HuH-7 (cell line): ENCODE measurements around the gene MAPK8IP2.

ENCODE experiments used
- DNase-seq: peaks from one replicate; pipeline ENCODE4 v3.0.0; 2011; ENCODE audit warnings: low spot score

The MAPK8IP2 gene

GRCh38 chr22:50600538-50600937 lies at the start of gene MAPK8IP2:
TSS of gene MAPK8IP2 (plus strand) at chr22:50600793. CDS start at chr22:50600819, 26 bp downstream.
- DNase-seq = no peak

GRCh38 chr22:50551160-50551752 lies 49.3 kb upstream of the MAPK8IP2 start:
- no peak for DNase-seq

GRCh38 chr22:50553310-50553709 lies 47.3 kb upstream of the MAPK8IP2 start:
- DNase-seq = no peak

GRCh38 chr22:50556703-50557102 lies 43.9 kb upstream of the MAPK8IP2 start:
- no peak for DNase-seq

GRCh38 chr22:50560034-50560433 lies 40.6 kb upstream of the MAPK8IP2 start:
- no peak for DNase-seq

DNA sequence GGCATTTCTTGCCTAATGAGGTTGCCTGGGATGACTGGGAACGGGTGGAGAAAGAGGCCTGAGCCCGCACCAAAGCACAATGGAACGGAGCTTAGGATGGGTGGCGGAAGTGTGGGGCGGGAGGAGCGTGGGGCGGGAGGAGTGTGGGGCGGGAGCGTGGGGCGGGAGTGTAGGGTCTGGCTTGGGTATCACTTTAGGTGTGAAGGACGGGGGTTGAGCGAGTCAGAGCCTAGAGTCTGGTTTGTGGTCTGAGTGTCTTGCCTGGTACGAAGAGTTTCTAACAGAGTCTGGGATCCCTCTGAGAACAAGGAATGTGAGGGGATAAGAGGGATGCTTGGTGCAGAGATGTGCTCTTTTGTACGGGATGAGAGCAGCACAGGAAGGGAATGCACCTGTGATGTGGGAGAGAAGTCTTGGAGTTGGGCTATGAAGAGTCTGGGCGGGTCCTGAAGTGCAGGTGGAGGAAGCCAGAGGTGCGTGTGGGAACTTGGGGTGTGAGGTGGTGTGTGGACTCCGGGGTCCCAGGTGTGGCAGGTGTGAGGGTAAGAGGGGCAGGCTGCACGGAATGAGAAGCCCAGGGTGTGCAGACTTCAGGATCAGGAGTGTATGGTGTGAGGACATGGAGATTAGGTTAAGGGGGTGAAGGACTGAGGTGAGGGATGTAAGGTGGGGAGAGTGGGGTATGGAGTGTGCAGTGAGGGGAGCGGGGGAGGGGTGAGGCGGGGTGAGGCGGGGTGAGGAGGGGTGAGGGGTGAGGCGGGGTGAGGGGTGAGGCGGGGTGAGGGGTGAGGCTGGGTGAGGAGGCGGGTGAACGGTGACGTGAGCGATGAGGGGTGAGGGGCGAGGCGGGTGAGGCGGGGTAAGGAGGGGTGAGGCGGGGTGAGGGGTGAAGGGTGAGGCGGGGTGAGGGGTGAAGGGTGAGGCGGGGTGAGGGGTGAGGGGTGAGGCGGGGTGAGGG lies 38.9 kb upstream of the MAPK8IP2 start:
- DNase-seq = no peak

GRCh38 chr22:50562523-50563412 lies 37.8 kb upstream of the MAPK8IP2 start, which contains the start of gene SYCE3:
TSS of gene SYCE3 (minus strand) at chr22:50562919. CDS start at chr22:50556405, 6,514 bp downstream.
- peak; percentile 98 for DNase-seq

DNA sequence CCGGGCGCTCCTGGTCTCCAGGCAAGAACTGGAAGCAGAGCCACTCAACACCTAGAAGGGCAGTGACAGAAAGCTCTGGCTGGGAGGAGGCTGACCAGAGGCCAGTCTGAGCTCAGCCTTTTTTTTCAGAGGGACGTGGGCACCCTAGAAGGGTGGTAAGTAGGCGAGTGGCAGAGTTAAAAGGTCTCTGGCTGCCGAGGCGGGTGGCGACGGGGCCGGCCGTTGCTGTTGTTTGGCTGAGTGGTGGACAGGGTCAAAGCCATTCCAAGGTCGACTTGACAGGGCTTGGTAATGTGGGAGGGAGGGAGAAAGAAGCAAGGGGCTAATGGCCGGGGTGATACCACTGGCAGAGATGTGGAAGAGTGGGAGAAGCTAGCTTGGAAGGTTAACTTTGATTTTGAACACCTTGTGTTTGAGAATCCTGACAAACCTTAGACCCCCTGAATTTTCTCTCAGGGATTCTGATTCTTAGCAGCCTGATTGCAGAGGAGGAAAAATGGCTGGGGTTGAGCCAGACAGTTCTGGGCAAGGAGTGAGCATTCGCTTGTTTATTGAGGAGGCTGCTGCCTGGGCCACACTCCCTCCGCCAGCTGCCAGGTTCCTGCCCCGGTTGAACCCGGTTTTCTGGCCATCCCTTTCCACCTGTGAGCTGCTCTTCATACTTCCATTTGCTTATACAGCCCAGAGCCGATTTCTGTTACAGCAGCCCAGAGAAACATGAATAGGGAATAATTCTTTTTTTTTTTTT lies 37.0 kb upstream of the MAPK8IP2 start:
- DNase-seq = no peak

GRCh38 chr22:50564289-50564688 lies 36.3 kb upstream of the MAPK8IP2 start:
- DNase-seq = no peak

DNA sequence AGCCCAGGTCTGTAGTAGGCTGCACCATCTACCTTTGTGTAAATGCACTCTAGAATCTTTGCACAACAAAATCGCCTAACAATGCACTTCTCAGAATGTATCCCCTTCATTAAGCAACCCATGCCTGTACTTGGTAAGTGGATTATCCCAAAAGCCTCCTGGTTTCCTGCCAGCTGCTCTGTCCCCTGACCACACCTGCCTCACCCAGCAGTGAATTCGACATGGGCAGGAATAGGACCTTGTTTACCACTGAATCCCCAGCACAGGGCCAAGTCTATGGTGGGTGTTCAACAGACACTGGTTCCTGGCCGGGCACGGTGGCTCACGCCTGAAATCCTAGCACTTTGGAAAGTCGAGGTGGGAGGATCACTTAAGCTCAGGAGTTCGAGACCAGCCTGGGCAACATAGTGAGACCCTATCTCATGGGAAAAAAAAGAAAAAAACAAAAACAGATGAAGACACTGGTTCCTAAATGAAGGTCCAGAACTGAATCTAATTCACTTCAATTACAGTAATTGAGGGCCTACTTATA lies 32.8 kb upstream of the MAPK8IP2 start:
- no peak for DNase-seq

- no peak for DNase-seq
Measured at GRCh38 chr22:50568626-50569025, 32.0 kb upstream of the MAPK8IP2 start.

DNA sequence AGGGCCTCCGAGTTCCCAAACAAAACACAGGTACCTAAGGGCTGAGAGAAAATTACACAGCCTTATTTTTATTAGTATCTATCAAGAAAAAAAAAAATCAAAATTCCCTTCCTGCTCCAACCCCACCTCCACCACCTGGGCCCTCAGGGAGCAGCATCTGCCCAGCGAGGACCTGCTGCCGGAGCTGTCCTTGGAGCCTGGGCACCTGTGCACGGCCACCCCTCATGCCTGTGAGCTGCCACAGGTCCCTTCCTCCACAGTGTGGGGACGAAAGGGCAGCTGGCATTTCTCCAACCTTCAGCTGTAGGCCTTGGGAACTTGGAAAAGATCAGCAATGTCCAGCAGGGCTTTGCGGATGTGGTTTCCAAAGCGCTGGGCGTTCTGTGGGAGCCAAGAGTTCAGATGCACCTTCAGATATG lies 31.5 kb upstream of the MAPK8IP2 start:
- no peak for DNase-seq

- DNase-seq = no peak
Measured at GRCh38 chr22:50569896-50570535, 30.6 kb upstream of the MAPK8IP2 start.

DNA sequence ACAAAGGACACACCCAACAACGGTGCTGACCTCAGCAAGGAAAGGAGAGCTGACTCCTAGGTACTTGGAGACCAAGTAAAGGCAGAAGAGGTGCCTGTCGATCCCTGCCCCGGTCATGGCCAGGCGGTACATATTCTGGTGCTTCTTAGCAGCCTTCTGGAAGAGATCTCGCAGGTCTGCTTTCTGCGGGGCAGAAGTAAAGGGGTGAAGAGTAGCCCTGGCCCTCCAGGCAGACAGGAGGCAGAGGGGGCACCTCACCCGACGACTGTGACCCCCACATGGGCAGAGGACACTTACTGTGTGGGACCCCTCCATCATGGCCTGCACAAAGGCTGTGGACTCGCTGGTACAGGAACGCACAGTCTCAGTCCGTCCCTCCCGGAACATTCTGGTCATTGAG lies 29.7 kb upstream of the MAPK8IP2 start:
- no peak for DNase-seq

DNA sequence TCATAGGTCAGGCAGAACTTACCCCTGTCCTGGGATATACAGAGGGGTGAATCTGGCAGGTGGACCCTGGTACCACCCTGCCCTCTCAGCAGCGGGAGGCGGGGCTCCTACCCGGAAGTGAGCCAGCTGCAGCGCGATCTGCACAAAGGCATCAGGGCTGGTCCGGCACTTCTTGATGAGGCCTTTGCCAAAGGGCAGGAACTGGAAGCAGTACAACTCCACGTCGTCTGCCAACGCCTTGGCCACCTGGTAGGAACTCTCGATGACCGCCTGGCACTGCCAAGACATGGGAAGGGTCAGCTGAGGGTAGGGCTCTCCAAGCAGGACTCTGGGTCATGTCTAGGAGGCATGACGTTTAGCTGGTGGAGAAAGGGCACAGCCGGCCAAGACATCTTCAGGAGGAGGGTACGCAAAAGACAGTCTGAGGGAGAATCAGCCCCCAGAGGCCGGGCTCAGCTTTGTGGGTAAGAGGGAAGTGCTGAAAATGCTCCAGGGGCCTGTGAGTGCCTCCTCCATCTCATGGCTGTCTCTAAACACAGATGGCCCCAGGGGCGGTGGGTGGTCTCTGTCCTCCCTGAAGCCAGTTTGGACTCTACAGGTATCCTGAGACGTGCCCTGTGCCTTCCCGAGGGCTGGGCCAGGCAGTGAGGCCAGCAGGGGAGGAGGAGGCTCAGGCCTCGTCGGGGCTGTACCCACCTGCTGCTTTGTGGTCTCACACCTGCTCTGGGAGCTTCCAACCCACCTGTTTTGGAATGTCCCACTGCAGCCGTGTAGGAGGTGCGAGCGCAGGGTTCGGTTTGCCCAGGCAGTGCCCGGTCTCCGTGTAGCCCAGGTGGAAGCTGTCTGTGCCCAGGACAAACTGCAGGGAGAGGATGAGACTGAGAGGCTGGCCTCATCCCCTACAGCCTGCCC lies 29.1 kb upstream of the MAPK8IP2 start:
- no peak for DNase-seq

DNA sequence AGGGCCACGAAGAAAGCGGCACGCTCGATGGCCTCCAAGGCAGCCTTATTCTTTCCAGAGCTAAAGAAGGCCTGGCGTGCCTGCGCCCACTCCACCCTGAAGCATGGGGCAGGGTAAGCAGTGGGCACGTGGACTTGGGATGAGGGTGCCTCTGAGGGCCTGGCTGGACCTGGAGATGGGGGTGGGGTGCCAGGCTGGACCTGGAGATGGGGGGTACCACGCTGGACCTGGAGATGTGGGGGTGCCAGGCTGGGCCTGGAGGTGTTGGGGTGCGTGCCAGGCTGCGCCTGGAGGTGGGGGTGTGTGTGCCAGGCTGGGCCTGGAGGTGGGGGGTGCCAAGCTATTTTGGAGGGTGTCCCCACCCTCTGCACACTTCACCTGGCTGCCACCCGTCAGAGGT lies 27.6 kb upstream of the MAPK8IP2 start:
- DNase-seq = no peak

- DNase-seq = no peak
Measured at GRCh38 chr22:50573491-50574382, 26.9 kb upstream of the MAPK8IP2 start.

DNA sequence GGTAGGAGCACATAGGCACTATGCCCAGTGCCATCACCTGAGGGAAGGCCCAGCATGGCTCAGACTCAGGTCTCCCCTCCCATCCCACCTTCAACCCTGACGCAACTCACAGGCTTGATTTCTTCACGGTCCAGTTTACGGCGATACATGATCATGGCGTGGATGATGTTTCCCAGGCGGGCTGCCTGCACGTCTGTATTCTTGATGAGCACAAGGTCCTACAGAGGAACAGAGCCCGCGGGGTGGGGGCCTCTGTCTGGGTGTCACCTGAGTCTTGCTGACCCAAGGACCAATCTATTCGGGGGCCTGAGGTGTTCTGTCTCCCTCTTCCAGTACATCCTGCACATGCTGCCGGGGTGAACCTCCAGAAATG lies 26.2 kb upstream of the MAPK8IP2 start:
- DNase-seq = no peak
